ENCODE data around the gene LGALS7. TPM values are rescaled to one million over a fixed set of nuclear protein-coding genes. Genes with fewer than 3 reads are reported as not detected.

The LGALS7 gene
- total RNA-seq, 1 donor from 2014 or later, result not detected

GRCh38 chr19:38744874-38745273, 28.4 kb downstream of the LGALS7 start:
- H3K4me3 Mint-ChIP-seq (ENCODE audit: unreplicated experiment), result no peak overlapping the region
- Histone ChIP-seq H4K20me1 (ENCODE audit: insufficient read depth, low read length) (no peaks in the 10 kb centered on the region), H3K9ac (ENCODE audit: low read length) (no peak overlapping the region), H3K4me1 (ENCODE audit: insufficient read depth, low read length) (no peaks in the 10 kb centered on the region), H3K27ac (ENCODE audit: low read depth, low read length) (no peak overlapping the region), H3K27me3 (ENCODE audit: insufficient read depth, low read length) (no peaks in the 10 kb centered on the region), H3K4me3 (ENCODE audit: insufficient read depth, low read depth, low read length) (no peak overlapping the region), H2AFZ (ENCODE audit: low read depth, low read length) (no peak overlapping the region), H3K79me2 (ENCODE audit: insufficient read depth, low read length) (no peaks in the 10 kb centered on the region), H3K4me2 (ENCODE audit: low read length) (no peak overlapping the region), H3K36me3 (ENCODE audit: insufficient read depth, low read length) (no peaks in the 10 kb centered on the region), H3K9me3 (ENCODE audit: insufficient read depth, low read depth, low read length) (no peaks in the 10 kb centered on the region)
- H3K27ac Mint-ChIP-seq (ENCODE audit: unreplicated experiment), result no peak overlapping the region
- DNase-seq (ENCODE audit: low read depth) (no peak), FAIRE-seq (no peak)
- no peaks in the 10 kb centered on the region for H3K4me1 Mint-ChIP-seq (ENCODE audit: low read depth, unreplicated experiment)
- TF ChIP-seq EZH2 (IDR thresholded peaks at IDR 0.05; ENCODE audit: insufficient read depth, low read length), result no peak
- no peak for TF ChIP-seq CTCF (IDR thresholded peaks at IDR 0.05; ENCODE audit: insufficient read depth, low read depth, low read length)
- H3K9me3 Mint-ChIP-seq (ENCODE audit: unreplicated experiment), result no peaks in the 10 kb centered on the region
- no peaks in the 10 kb centered on the region for H3K36me3 Mint-ChIP-seq (ENCODE audit: low read depth, unreplicated experiment)
- no peaks in the 10 kb centered on the region for H3K27me3 Mint-ChIP-seq (ENCODE audit: low read depth, unreplicated experiment)

GRCh38 chr19:38744298-38744681, 29.0 kb downstream of the LGALS7 start, which contains the start of gene CAPN12:
Gene CAPN12 (minus strand): TSS chr19:38744474. CDS start chr19:38744165, 309 bp downstream.
- Mint-ChIP-seq H3K36me3 (ENCODE audit: low read depth, unreplicated experiment) (no peaks in the 10 kb centered on the region), H3K9me3 (ENCODE audit: unreplicated experiment) (no peaks in the 10 kb centered on the region), H3K4me1 (ENCODE audit: low read depth, unreplicated experiment) (no peaks in the 10 kb centered on the region), H3K4me3 (ENCODE audit: unreplicated experiment) (no peak within 1 kb of the TSS), H3K27ac (ENCODE audit: unreplicated experiment) (no peak within 1 kb of the TSS), H3K27me3 (ENCODE audit: low read depth, unreplicated experiment) (no peaks in the 10 kb centered on the region)
- Histone ChIP-seq H3K27me3 (ENCODE audit: insufficient read depth, low read length) (no peaks in the 10 kb centered on the region), H3K4me1 (ENCODE audit: insufficient read depth, low read length) (no peaks in the 10 kb centered on the region), H3K9me3 (ENCODE audit: insufficient read depth, low read depth, low read length) (no peaks in the 10 kb centered on the region), H3K4me3 (ENCODE audit: insufficient read depth, low read depth, low read length) (no peak within 1 kb of the TSS), H3K4me2 (ENCODE audit: low read length) (no peak within 1 kb of the TSS), H3K36me3 (ENCODE audit: insufficient read depth, low read length) (no peaks in the 10 kb centered on the region), H3K79me2 (ENCODE audit: insufficient read depth, low read length) (no peaks in the 10 kb centered on the region), H2AFZ (ENCODE audit: low read depth, low read length) (no peak within 1 kb of the TSS), H3K27ac (ENCODE audit: low read depth, low read length) (no peak within 1 kb of the TSS), H4K20me1 (ENCODE audit: insufficient read depth, low read length) (no peaks in the 10 kb centered on the region), H3K9ac (ENCODE audit: low read length) (no peak within 1 kb of the TSS)
- DNase-seq (ENCODE audit: low read depth) (no peak), FAIRE-seq (no peak)
- TF ChIP-seq CTCF (IDR thresholded peaks at IDR 0.05; ENCODE audit: insufficient read depth, low read depth, low read length) (no peak), EZH2 (IDR thresholded peaks at IDR 0.05; ENCODE audit: insufficient read depth, low read length) (no peak)

- FAIRE-seq (no peak), DNase-seq (ENCODE audit: low read depth) (no peak)
- no peak overlapping the region for H3K4me3 ChIP-seq (ENCODE audit: insufficient read depth, low read depth, low read length)
- no peaks in the 10 kb centered on the region for H3K9me3 Mint-ChIP-seq (ENCODE audit: unreplicated experiment)
- H3K9me3 ChIP-seq (ENCODE audit: insufficient read depth, low read depth, low read length), result no peaks in the 10 kb centered on the region
- no peak overlapping the region for H3K4me2 ChIP-seq (ENCODE audit: low read length)
- H3K27ac ChIP-seq (ENCODE audit: low read depth, low read length), result no peak overlapping the region
- H3K4me1 ChIP-seq (ENCODE audit: insufficient read depth, low read length), result no peaks in the 10 kb centered on the region
- no peak overlapping the region for H3K4me3 Mint-ChIP-seq (ENCODE audit: unreplicated experiment)
- H3K36me3 ChIP-seq (ENCODE audit: insufficient read depth, low read length), result no peaks in the 10 kb centered on the region
- no peak overlapping the region for H3K27ac Mint-ChIP-seq (ENCODE audit: unreplicated experiment)
- H2AFZ ChIP-seq (ENCODE audit: low read depth, low read length), result no peak overlapping the region
- H3K27me3 ChIP-seq (ENCODE audit: insufficient read depth, low read length), result no peaks in the 10 kb centered on the region
- H4K20me1 ChIP-seq (ENCODE audit: insufficient read depth, low read length), result no peaks in the 10 kb centered on the region
- H3K79me2 ChIP-seq (ENCODE audit: insufficient read depth, low read length), result no peaks in the 10 kb centered on the region
- no peaks in the 10 kb centered on the region for H3K4me1 Mint-ChIP-seq (ENCODE audit: low read depth, unreplicated experiment)
- H3K27me3 Mint-ChIP-seq (ENCODE audit: low read depth, unreplicated experiment), result no peaks in the 10 kb centered on the region
- TF ChIP-seq CTCF (IDR thresholded peaks at IDR 0.05; ENCODE audit: insufficient read depth, low read depth, low read length), result no peak
- no peak for TF ChIP-seq EZH2 (IDR thresholded peaks at IDR 0.05; ENCODE audit: insufficient read depth, low read length)
- H3K36me3 Mint-ChIP-seq (ENCODE audit: low read depth, unreplicated experiment), result no peaks in the 10 kb centered on the region
- no peak overlapping the region for H3K9ac ChIP-seq (ENCODE audit: low read length)
Observed at GRCh38 chr19:38743394-38744297, 29.7 kb downstream of the LGALS7 start.

Data from astrocyte (in vitro differentiated cells and primary cell).